HCT116 (cell line): ENCODE data around the gene CNTF. TPM values are rescaled to one million over a fixed set of nuclear protein-coding genes. Genes with fewer than 3 reads are reported as not detected.

Source experiments
- ATAC-seq: fragments of 200-7000 bp; cut with Tn5 transposase; 2 replicates; pipeline ENCODE4 v1.9.1; 2020; ENCODE audit warnings: mild to moderate bottlenecking, moderate library complexity
- BruUV-seq: library from RNA; stranded (reverse); fragments of 400-500 nt; replicated peaks from 2 replicates; lab custom pipeline; 2021; lab: Mats Ljungman, UMichigan
- CTCF ChIA-PET: fragments of 300-600 bp; sonication (Branson Sonifier 250); formaldehyde crosslinking; loops from one replicate; lab custom pipeline; 2021; ENCODE audit warnings: antibody characterized with exemption; lab: Charles Lee
- POLR2A ChIA-PET: fragments of 300-600, 350-600 bp; sonication (Branson Sonifier 250); formaldehyde crosslinking; loops from one replicate; lab custom pipeline; 2021; ENCODE audit warnings: antibody characterized with exemption; lab: Charles Lee
- RAD21 ChIA-PET, 2 experiments: fragments of 300-600 bp; sonication (Branson Sonifier 250); formaldehyde crosslinking; loops; one replicate each; lab custom pipeline; 2023; ENCODE audit warnings: low total read pairs in 2 of 2; ENCODE audit not compliant: uncharacterized antibody in 2 of 2, unreplicated experiment in 2 of 2, low non-redundant PET in 1 of 2; lab: Charles Lee
- DNase-seq: peaks from one replicate; pipeline ENCODE4 v3.0.0-alpha.2; 2010; ENCODE audit warnings: low read depth, low spot score
- H2AFZ ChIP-seq: fragments of 200-600 bp; shearing (Covaris generic), sonication (generic); 2 replicates; pipeline ENCODE4 v1.6.1; 2017; ENCODE audit warnings: low read depth, mixed run types, mixed read lengths, antibody characterized with exemption, low read length; ENCODE audit not compliant: poor library complexity, severe bottlenecking
- H3K27ac ChIP-seq: 2 replicates; pipeline ENCODE4 v1.5.1; 2012; ENCODE audit warnings: low read depth, low read length
- H3K27me3 ChIP-seq: fragments of 200-600 bp; sonication (generic); 2 replicates; pipeline ENCODE4 v1.6.1; 2016; ENCODE audit warnings: mixed run types, low read length, mixed read lengths; ENCODE audit not compliant: insufficient read depth
- H3K36me3 ChIP-seq, 2 experiments: fragments of 200-500 bp in 1 of 2; fragments of 200-600 bp in 1 of 2; sonication (Bioruptor generic) in 1 of 2; sonication (generic) in 1 of 2; 2 replicates each; pipeline versions ENCODE4 v1.5.1 to v1.6.1; 2014 to 2016; ENCODE audit warnings: low read length in 2 of 2, inconsistent platforms in 1 of 2, mixed read lengths in 1 of 2, mixed run types in 1 of 2; ENCODE audit not compliant: insufficient read depth in 2 of 2, control insufficient read depth in 1 of 2
- H3K4me1 ChIP-seq, 2 experiments: fragments of 200-600 bp in 1 of 2; sonication (generic) in 1 of 2; 2 replicates each; pipeline versions ENCODE4 v1.5.1 to v1.6.1; 2012 to 2017; ENCODE audit warnings: low read length in 2 of 2, inconsistent platforms in 1 of 2, mild to moderate bottlenecking in 1 of 2, mixed read lengths in 1 of 2, mixed run types in 1 of 2, moderate library complexity in 1 of 2; ENCODE audit not compliant: insufficient read depth in 2 of 2, control insufficient read depth in 1 of 2
- H3K4me2 ChIP-seq: fragments of 200-600 bp; sonication (generic); 2 replicates; pipeline ENCODE4 v1.6.1; 2017; ENCODE audit warnings: mixed run types, low read length, mixed read lengths
- H3K4me3 ChIP-seq, 2 experiments: fragments of 200-600 bp in 1 of 2; sonication (generic) in 1 of 2; replicated peaks in 1 of 2; 2 replicates each; pipeline ENCODE4 v1.5.1; 2011 to 2016; ENCODE audit warnings: low read length in 2 of 2, control low read depth in 1 of 2, low read depth in 1 of 2, mild to moderate bottlenecking in 1 of 2, mixed read lengths in 1 of 2, mixed run types in 1 of 2
- H3K79me2 ChIP-seq: fragments of 200-600 bp; sonication (generic); 2 replicates; pipeline ENCODE4 v1.6.1; 2017; ENCODE audit warnings: mild to moderate bottlenecking, mixed run types, low read length, moderate library complexity, mixed read lengths; ENCODE audit not compliant: insufficient read depth
- H3K9ac ChIP-seq: fragments of 200-600 bp; sonication (generic); 2 replicates; pipeline ENCODE4 v1.6.1; 2016; ENCODE audit warnings: low read length, mixed read lengths
- H3K9me2 ChIP-seq: fragments of 200-600 bp; sonication (generic), shearing (Covaris generic); 2 replicates; pipeline ENCODE4 v1.6.1; 2017; ENCODE audit warnings: mixed run types, mild to moderate bottlenecking, moderate library complexity; ENCODE audit not compliant: insufficient read depth
- H3K9me3 ChIP-seq, 2 experiments: fragments of 200-500 bp in 1 of 2; fragments of 200-600 bp in 1 of 2; sonication (Bioruptor generic) in 1 of 2; sonication (generic) in 1 of 2; 2 replicates each; pipeline ENCODE4 v1.6.1; 2014 to 2017; ENCODE audit warnings: low read length in 2 of 2, mixed read lengths in 2 of 2, inconsistent platforms in 1 of 2, low read depth in 1 of 2, mild to moderate bottlenecking in 1 of 2, mixed run types in 1 of 2, moderate library complexity in 1 of 2; ENCODE audit not compliant: control insufficient read depth in 1 of 2, insufficient read depth in 1 of 2
- H4K20me1 ChIP-seq: fragments of 200-600 bp; sonication (generic), shearing (Covaris generic); 2 replicates; pipeline ENCODE4 v1.6.1; 2017; ENCODE audit warnings: mixed run types, mild to moderate bottlenecking, moderate library complexity; ENCODE audit not compliant: insufficient read depth
- CEBPB ChIP-seq: IDR thresholded peaks from 2 replicates; pipeline ENCODE4 v1.6.1; 2012; ENCODE audit warnings: low read depth
- CTCF ChIP-seq, 3 experiments: fragments of 200-600 bp in 1 of 3; sonication (generic) in 1 of 3; IDR thresholded peaks in 2 of 3; conservative IDR thresholded peaks in 1 of 3; 2 replicates each; pipeline ENCODE4 v1.5.1; 2012 to 2017; ENCODE audit warnings: low read depth in 2 of 3, low read length in 2 of 3, antibody characterized with exemption in 1 of 3, borderline replicate concordance in 1 of 3, control low read depth in 1 of 3, mild to moderate bottlenecking in 1 of 3, mixed read lengths in 1 of 3, mixed run types in 1 of 3, moderate library complexity in 1 of 3; ENCODE audit not compliant: insufficient read depth in 1 of 3
- ELF1 ChIP-seq: IDR thresholded peaks from 2 replicates; pipeline ENCODE4 v1.6.1; 2012; ENCODE audit warnings: low read depth, borderline replicate concordance
- EZH2 ChIP-seq: fragments of 200-600 bp; sonication (generic); IDR thresholded peaks from 2 replicates; pipeline ENCODE4 v1.6.1; 2017; ENCODE audit warnings: antibody characterized with exemption, mixed run types
- FOSL1 ChIP-seq: IDR thresholded peaks from 2 replicates; pipeline ENCODE4 v1.6.1; 2012; ENCODE audit warnings: low read depth
- JUND ChIP-seq: IDR thresholded peaks from 2 replicates; pipeline ENCODE4 v1.6.1; 2012
- POLR2AphosphoS5 ChIP-seq: IDR thresholded peaks from 2 replicates; pipeline ENCODE4 v1.6.1; 2011; ENCODE audit warnings: mild to moderate bottlenecking, low read depth, low read length, moderate library complexity
- RAD21 ChIP-seq: IDR thresholded peaks from 2 replicates; pipeline ENCODE4 v1.6.1; 2012; ENCODE audit warnings: low read depth, mild to moderate bottlenecking
- REST ChIP-seq: IDR thresholded peaks from 2 replicates; pipeline ENCODE4 v1.6.1; 2012; ENCODE audit warnings: low read depth
- SRF ChIP-seq: IDR thresholded peaks from 2 replicates; pipeline ENCODE4 v1.6.1; 2012; ENCODE audit warnings: low read depth
- TCF7L2 ChIP-seq: IDR thresholded peaks from 2 replicates; pipeline ENCODE4 v1.7.0; 2011; ENCODE audit warnings: borderline replicate concordance, inconsistent platforms; ENCODE audit not compliant: insufficient read depth, insufficient read length; ENCODE audit errors: extremely low read depth
- YY1 ChIP-seq: IDR thresholded peaks from 2 replicates; pipeline ENCODE4 v1.6.1; 2011; ENCODE audit warnings: low read length, low read depth, moderate library complexity, mild to moderate bottlenecking; ENCODE audit not compliant: insufficient replicate concordance; ENCODE audit errors: extremely low read depth
- ZBTB33 ChIP-seq: IDR thresholded peaks from 2 replicates; pipeline ENCODE4 v1.6.1; 2011; ENCODE audit warnings: mild to moderate bottlenecking, low read length, moderate library complexity; ENCODE audit not compliant: insufficient replicate concordance; ENCODE audit errors: extremely low read depth
- ZNF274 ChIP-seq: fragments of 200-500 bp; sonication (Bioruptor generic); IDR thresholded peaks from 2 replicates; pipeline ENCODE4 v1.6.1; 2014; ENCODE audit warnings: mild to moderate bottlenecking, low read depth, low read length, inconsistent platforms
- intact Hi-C: fragments of 100-400 bp; cut with micrococcal nuclease; formaldehyde crosslinking; loops from 2 replicates; pipeline ENCODE4 v1.10.0; 2022
- total RNA-seq: library from RNA; stranded (reverse); gene quantifications from one replicate; pipeline ENCODE4 v1.2.1, GENCODE V29; 2021; ENCODE audit not compliant: unreplicated experiment
- TF ChIP-seq, protein P1 (sequence below): IDR thresholded peaks from 2 replicates; pipeline ENCODE4 v1.6.1; 2012

The CNTF gene
- total RNA-seq, 1 experiment from 2014 or later, result 2.3 TPM

- no peak overlapping the region for H3K9ac ChIP-seq
- no peak overlapping the region for H3K4me3 ChIP-seq
- ATAC-seq, result no peak
- H3K9me3 ChIP-seq, result no peaks in the 10 kb centered on the region
- peaks cover 33% of the 10 kb centered on the region for H3K79me2 ChIP-seq
- RAD21 ChIA-PET, result no interaction called here
- DNase-seq, result no peak
- TF ChIP-seq YY1 (no peak), ZNF274 (no peak), ZBTB33 (no peak), RAD21 (no peak), REST (no peak), CTCF (IDR thresholded peaks at IDR 0.05 in 2 of 3, conservative IDR thresholded peaks at IDR 0.05 in 1 of 3; ENCODE audit: borderline replicate concordance in 1 of 3, insufficient read depth in 1 of 3, low read depth in 2 of 3, low read length in 2 of 3) (no peak), ELF1 (no peak), FOSL1 (no peak), TCF7L2 (no peak), JUND (no peak), CEBPB (no peak), EZH2 (no peak), POLR2AphosphoS5 (no peak), SRF (no peak)
- TF ChIP-seq, protein P1, sequence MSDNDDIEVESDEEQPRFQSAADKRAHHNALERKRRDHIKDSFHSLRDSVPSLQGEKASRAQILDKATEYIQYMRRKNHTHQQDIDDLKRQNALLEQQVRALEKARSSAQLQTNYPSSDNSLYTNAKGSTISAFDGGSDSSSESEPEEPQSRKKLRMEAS, result no peak
- TF ChIP-seq, all 23 proteins: peak for 0
- no peaks in the 10 kb centered on the region for H3K4me1 ChIP-seq
- POLR2A ChIA-PET, result no interaction called here
- H4K20me1 ChIP-seq, result peaks cover 8% of the 10 kb centered on the region; the same call in 1 of the 2 replicates
- no peak overlapping the region for H3K4me2 ChIP-seq
- CTCF ChIA-PET, result interaction anchor here (1.4 kb wide), 1 partner anchor 15 kb away, joined by 3 read pairs; no protein-coding TSS in a partner anchor
- intact Hi-C loops, result no loop called here
- H3K27ac ChIP-seq, result no peak overlapping the region
- no peak overlapping the region for H2AFZ ChIP-seq
- no TSS peak for BruUV-seq
- H3K27me3 ChIP-seq, result no peaks in the 10 kb centered on the region
- H3K9me2 ChIP-seq, result no peaks in the 10 kb centered on the region
- H3K36me3 ChIP-seq, result peaks cover 58 to 76% of the 10 kb centered on the region in 2 experiments
These were observed 9.2 kb upstream of the CNTF start for GRCh38 chr11:58613228-58613627.
